Activated CD8-positive, alpha-beta memory T cell treated with anti-CD3 and anti-CD28 coated beads for 24 hours (primary cell): ENCODE results near the gene LRRIQ3.
"Not testable (repeated sequence)": the region's sequence is repeated elsewhere in the genome, so short reads cannot be mapped to it uniquely, and the experiment has no call there.

Experiments
- DNase-seq: peaks from one replicate; pipeline ENCODE4 v3.0.0-alpha.2; 2020

Gene LRRIQ3

DNA sequence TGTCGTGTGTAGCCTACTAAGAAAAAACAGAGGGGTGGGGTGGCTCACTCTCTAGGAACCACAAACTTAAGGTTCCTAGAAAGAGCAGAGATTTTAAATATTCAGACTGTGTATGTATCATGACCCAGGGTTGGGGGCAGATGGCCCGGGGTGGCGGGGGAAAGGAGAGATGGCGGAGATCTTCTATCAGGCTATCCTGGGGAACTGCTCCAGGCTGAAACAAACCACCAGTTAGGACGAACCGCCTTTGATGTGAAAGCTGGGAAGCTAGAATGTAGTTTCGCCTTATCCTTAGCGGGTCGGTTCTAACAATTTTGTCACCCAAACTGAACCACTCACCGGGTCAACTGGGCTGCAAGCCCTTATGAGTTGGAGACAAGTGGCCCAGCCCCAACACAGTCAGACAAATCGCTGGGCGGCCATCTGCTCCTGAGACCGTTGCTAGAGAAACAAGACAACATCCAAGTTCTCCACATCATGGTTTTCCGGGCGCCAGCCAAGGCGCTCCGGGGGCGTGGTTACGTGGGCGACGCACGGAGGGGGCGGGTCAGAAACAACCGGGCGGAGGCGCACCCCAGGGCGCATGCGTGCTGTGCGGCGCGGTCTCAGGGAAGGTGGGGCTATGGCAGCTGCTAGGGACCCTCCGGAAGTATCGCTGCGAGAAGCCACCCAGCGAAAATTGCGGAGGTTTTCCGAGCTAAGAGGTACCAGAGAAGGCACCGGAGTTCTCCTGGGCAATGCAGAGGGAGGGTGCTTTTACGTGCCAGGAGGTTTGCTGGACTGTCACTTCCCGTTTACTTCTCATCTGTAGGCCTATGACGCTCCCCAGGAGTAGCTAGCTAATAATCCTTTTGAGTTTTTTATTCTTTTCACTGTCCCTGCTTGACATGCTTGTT, at the start of gene LRRIQ3, which contains the start of gene FPGT:
Gene LRRIQ3 (minus strand): TSS at position 520 of the 896 bp plus-strand sequence. CDS start 14,492 bp downstream, outside the sequence.
Gene FPGT (plus strand): TSS at position 586 of the 896 bp plus-strand sequence. CDS start 37 bp downstream, at position 623.
- peak; percentile 99 for DNase-seq

DNA sequence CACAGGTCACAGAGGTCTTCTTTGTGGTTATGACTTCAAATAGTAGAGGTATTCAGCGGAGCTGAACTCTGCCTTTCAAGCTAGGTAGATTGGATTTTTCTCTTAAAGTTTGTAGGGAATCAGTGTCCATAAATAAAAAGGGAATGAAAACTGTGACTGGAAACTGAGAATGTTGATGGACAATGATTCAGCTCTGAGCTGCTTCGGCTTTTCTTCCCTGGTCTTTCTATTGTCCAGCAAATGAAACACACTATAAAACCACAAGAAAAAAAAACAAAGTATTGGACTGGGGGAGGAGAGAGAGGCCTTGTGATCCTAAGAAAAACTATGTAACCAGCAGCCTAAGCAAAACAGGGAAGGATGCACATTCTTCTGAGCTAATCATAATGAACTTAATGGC, 48.3 kb upstream of the LRRIQ3 start:
- DNase-seq: no peak

DNA sequence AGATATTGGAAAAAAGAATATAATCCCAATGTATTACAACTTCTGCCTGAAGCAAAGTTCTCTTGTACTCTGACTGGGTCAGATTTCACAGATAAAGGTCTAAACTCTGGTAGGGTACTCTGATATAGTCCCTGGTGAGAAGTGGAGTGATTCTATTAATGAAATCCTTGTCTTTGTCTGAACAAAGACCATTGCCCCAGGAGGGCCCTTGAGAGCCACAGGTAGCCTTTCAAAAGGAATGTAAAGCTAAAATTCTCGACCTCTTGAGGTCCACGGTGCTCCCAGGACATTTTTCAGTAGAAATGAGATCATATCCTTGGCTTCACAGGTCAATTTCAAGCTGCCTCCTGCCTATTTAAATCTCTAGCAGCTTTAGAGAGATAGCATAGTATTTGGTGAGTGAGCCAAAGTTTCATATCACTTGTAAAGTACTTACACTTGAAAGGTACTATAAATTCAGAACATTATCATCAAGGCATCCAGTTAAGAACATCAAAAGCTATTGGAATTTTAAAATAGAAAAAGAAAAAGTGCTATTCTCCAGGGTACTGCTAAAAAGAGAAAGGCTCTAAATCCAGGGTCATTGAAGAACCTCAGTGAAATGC, 47.3 kb upstream of the LRRIQ3 start:
- no peak for DNase-seq

- no peak for DNase-seq
These were observed 39.8 kb upstream of the LRRIQ3 start for GRCh38 chr1:74237787-74238186.

- no peak for DNase-seq
These were observed 39.1 kb upstream of the LRRIQ3 start for GRCh38 chr1:74237035-74237434.

GRCh38 chr1:74236440-74236839, 38.5 kb upstream of the LRRIQ3 start:
- DNase-seq: no peak

GRCh38 chr1:74235153-74235552, 37.2 kb upstream of the LRRIQ3 start, which contains the start of gene TNNI3K:
Gene TNNI3K, plus strand, starts transcription at chr1:74235387. Its CDS starts 65 bp downstream, at chr1:74235452.
- DNase-seq: no peak

DNA sequence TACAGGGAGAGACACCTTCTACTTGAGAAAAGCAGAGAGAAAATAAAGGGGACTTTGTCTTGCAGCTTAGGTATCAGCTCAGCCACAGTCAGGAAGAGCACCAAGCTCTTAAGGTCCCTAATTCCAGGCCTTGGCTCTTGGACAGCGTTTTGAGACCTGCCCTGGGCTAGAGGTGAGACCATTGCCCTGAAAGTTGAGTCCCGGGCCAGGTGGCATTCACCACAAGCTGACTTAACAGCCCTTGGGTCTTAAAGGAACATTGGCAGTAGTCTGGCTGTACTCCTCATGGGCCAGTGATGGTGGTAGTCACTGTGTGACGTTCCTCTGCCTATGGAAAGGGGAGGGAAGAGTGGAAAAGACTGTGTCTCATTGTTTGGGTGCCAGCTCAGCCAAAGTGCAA, 25.5 kb upstream of the LRRIQ3 start:
- no peak for DNase-seq

- no peak for DNase-seq
These were observed 24.7 kb upstream of the LRRIQ3 start for GRCh38 chr1:74222701-74223100.

- DNase-seq: no peak
These were observed 17.3 kb upstream of the LRRIQ3 start for GRCh38 chr1:74215229-74215628.

DNA sequence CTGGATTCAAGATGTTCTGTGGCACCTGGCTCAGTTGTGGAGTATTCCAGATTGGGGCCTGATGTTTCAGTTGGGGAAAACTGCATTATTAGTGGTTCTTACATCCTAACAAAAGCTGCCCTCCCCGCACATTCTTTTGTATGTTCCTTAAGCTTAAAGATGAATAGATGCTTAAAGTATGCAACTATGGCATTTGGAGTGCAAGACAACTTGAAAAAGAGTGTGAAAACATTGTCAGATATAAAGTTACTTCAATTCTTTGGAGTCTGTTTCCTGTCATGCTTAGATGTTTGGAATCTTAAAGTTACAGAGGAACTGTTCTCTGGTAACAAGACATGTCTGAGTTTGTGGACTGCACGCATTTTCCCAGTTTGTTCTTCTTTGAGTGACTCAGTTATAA, 7.3 kb upstream of the LRRIQ3 start:
- DNase-seq: no peak

- no peak for DNase-seq
These were observed 1.5 kb upstream of the LRRIQ3 start for GRCh38 chr1:74199504-74199903.

DNA sequence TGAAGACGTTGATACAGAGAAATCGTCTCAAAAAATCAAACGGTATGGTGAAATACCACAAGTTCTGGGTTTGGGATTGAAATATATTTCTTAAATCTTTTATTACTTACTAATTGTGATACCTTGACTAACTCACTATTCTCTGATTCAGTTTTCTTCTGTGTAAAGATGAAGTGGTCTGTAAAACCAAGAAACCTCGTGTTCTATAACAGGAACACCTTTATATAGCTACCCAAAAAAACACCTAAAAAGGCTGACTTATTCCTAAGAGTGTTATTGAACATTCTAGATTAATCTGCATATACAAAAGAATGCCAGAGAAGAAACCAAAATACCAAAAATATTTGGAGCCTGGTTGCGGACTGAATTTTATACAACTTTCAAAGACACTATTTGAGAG, 721 bp downstream of the LRRIQ3 start:
- DNase-seq: no peak

- DNase-seq: no peak
These were observed 2.6 kb downstream of the LRRIQ3 start for GRCh38 chr1:74195339-74195738.

GRCh38 chr1:74193908-74194307, 4.1 kb downstream of the LRRIQ3 start:
- no peak for DNase-seq

GRCh38 chr1:74180490-74180889, 17.5 kb downstream of the LRRIQ3 start:
- DNase-seq: no peak

- not testable (repeated sequence) for DNase-seq
These were observed 23.6 kb downstream of the LRRIQ3 start for GRCh38 chr1:74174423-74174822.

GRCh38 chr1:74162333-74162732, 35.6 kb downstream of the LRRIQ3 start:
- no peak for DNase-seq

DNA sequence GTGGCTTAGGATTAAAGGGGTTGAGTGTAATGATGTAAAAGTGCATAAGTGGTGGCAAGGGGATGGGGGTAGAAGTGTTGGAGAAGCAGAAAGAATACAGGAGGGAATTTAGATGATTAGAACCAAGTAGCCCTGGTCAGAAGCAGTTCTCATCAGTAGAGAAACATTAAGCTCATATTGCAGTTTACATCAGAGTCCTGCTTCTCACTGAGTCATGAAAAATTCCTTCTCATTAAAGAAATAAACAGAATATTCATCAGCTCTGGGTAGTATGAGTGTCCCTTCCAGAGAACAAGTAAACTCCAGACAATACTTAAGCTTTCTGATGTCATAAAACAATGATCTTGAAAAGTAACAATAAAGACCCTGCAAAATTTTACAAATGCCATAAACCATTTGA, 36.5 kb downstream of the LRRIQ3 start:
- no peak for DNase-seq

GRCh38 chr1:74160046-74160445, 37.9 kb downstream of the LRRIQ3 start:
- DNase-seq: no peak

DNA sequence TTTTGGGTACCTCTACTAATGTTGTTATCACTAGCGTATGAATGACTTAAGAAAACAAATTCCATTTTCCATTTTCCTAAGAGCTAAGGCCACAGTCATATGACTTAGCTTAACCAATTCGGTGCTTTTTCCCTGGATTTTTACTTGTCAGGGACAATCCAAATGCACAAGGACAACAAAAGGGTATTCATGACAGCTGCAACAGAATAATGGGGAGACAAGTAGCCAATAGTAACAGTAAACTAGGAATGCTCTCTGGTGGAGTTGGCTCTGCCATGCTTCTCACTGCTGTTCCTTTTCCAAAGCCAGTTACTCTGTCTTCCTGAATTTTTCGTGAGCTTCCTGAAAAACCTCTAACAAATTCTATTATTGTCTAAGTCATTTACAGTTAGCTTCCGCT, 52.9 kb downstream of the LRRIQ3 start:
- DNase-seq: no peak

DNA sequence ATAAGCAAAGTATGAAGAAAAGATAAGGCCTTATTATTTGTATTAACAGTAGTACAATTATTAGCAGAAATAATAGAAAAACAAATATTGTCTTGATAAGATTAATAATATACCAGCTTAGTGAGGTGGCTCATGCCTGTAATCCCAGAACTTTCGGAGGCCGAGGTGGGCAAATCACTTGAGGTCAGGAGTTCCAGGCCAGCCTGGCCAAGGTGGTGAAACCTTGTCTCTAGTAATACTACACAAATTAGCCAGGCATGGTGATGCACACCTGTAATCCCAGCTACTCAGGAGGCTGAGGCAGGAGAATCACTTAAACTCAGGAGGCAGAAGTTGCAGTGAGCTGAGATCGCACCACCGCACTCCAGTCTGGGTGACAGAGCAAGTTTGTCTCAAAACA, 80.6 kb downstream of the LRRIQ3 start:
- DNase-seq: not testable (repeated sequence)

DNA sequence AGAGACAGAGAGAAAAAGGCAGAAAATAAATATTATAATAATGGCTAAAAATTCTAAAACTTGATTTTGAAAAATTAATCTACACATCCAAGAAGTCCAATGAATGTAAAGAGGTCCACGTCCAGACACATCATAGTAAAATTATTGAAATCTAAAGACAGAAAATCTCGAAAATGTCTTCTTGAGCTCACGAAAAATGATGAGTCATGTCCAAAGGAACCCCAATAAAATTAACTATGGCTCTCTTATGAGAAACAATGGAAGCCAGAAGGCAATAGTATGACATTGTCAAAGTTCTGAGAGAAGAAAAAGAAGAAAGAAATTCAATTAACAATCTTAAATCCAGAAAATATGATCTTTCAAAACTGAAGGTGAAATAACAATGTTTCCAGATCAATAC, 84.6 kb downstream of the LRRIQ3 start:
- no peak for DNase-seq

GRCh38 chr1:74107394-74107793, 90.6 kb downstream of the LRRIQ3 start:
- DNase-seq: no peak
